SK-N-SH treated with all-trans-retinoic acid at 6 μM for 48 hours (cell line): Measurements from ENCODE around the gene UBE2Q1.

Experiments used
- ARNTL ChIP-seq: fragments of 450-650 bp; formaldehyde crosslinking; IDR thresholded peaks from 2 replicates; pipeline ENCODE4 v1.5.0; 2020; ENCODE audit warnings: low read depth, mild to moderate bottlenecking, moderate library complexity, borderline replicate concordance
- CSDC2 ChIP-seq: fragments of 250-450 bp; sonication (Bioruptor Pico); IDR thresholded peaks from 2 replicates; pipeline ENCODE4 v1.5.0; 2020; ENCODE audit warnings: mild to moderate bottlenecking, moderate library complexity
- ESRRG ChIP-seq: fragments of 250-450 bp; sonication (Bioruptor Pico); IDR thresholded peaks from 2 replicates; pipeline ENCODE4 v1.6.1; 2021; ENCODE audit warnings: mild to moderate bottlenecking
- PATZ1 ChIP-seq: fragments of 250-450 bp; sonication (Bioruptor Pico); IDR thresholded peaks from 2 replicates; pipeline ENCODE4 v1.8.0; 2020; ENCODE audit warnings: mild to moderate bottlenecking, moderate library complexity, borderline replicate concordance
- PPARA ChIP-seq: fragments of 250-450 bp; sonication (Bioruptor Pico); IDR thresholded peaks from 2 replicates; pipeline ENCODE4 v1.5.0; 2020; ENCODE audit warnings: mild to moderate bottlenecking, borderline replicate concordance
- RARB ChIP-seq: fragments of 250-450 bp; sonication (Bioruptor Pico); IDR thresholded peaks from 2 replicates; pipeline ENCODE4 v1.8.0; 2021; ENCODE audit warnings: mild to moderate bottlenecking, moderate library complexity
- SNAI2 ChIP-seq: fragments of 250-450 bp; sonication (Bioruptor Pico); IDR thresholded peaks from 2 replicates; pipeline ENCODE4 v1.5.0; 2020; ENCODE audit warnings: mild to moderate bottlenecking, moderate library complexity
- TCF4 ChIP-seq: fragments of 250-450 bp; sonication (Bioruptor Pico); IDR thresholded peaks from 2 replicates; pipeline ENCODE4 v1.8.0; 2021; ENCODE audit warnings: mild to moderate bottlenecking, moderate library complexity, borderline replicate concordance
- TSHZ2 ChIP-seq: fragments of 250-450 bp; sonication (Bioruptor Pico); IDR thresholded peaks from 2 replicates; pipeline ENCODE4 v1.5.0; 2020; ENCODE audit warnings: mild to moderate bottlenecking, moderate library complexity
- ZC3H10 ChIP-seq: fragments of 250-450 bp; sonication (Bioruptor Pico); IDR thresholded peaks from 2 replicates; pipeline ENCODE4 v1.5.1; 2021; ENCODE audit warnings: mild to moderate bottlenecking, moderate library complexity
- ZFP30 ChIP-seq: fragments of 450-650 bp; formaldehyde crosslinking; IDR thresholded peaks from 2 replicates; pipeline ENCODE4 v1.5.0; 2022; ENCODE audit warnings: mild to moderate bottlenecking, moderate library complexity
- ZNF70 ChIP-seq: fragments of 450-650 bp; formaldehyde crosslinking; IDR thresholded peaks from 2 replicates; pipeline ENCODE4 v1.5.0; 2020; ENCODE audit warnings: mild to moderate bottlenecking, moderate library complexity

GRCh38 chr1:154533952-154534844 is 24.3 kb downstream of the UBE2Q1 start:
- no peak for TF ChIP-seq CSDC2 (CRISPR knock-in tag)
- TF ChIP-seq PPARA (CRISPR knock-in tag): no peak
- TF ChIP-seq ZC3H10 (CRISPR knock-in tag): no peak
- no peak for TF ChIP-seq ZFP30 (CRISPR knock-in tag)
- no peak for TF ChIP-seq RARB (CRISPR knock-in tag)
- no peak for TF ChIP-seq ESRRG (CRISPR knock-in tag)
- no peak for TF ChIP-seq SNAI2 (CRISPR knock-in tag)
- no peak for TF ChIP-seq TCF4 (CRISPR knock-in tag)
- TF ChIP-seq TSHZ2 (CRISPR knock-in tag): no peak
- no peak for TF ChIP-seq PATZ1
- TF ChIP-seq ZNF70: no peak
- TF ChIP-seq ARNTL (CRISPR knock-in tag): no peak
